ENCODE results near the gene CCDC17.

The CCDC17 gene

GRCh38 chr1:45623972-45624371, at the start of gene CCDC17:
Gene CCDC17, minus strand, starts transcription at chr1:45624054. Its CDS starts 145 bp downstream, at chr1:45623909.
- DNase-seq = no peak

DNA sequence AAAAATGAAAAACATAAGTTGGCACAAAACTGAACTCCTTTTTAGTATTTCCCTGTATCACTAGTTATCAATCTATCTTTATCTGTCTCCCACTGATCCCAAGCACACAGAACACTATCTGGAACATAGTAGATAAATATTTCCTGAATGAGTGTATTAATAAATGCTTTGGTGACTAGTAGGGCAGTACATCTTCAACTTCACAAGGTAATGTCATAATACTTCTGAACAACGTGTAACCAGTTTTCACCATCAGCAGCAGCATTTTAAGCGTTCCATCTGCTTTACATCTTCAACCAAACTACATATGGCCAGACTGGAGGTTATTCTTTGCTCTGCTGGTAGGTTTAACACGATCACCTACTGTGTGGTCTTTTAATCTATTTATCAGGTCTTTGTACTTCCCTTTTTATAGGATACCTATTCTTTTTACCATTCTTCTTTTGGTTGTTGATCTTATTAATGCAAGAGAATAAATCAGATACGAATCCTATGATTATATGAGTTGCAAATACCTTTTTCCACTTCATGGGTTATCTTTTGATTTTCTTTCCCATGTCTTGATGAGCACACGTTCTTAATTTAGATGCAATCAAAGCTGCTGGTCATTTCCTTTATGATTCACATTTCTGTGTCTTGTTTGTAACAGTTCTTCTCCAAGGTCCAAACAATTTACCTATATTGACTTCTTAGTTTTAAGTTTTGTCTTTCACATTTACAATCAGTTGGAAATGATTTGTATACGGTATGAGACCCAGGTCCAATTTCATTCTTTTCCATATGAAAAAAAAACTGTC, 46.2 kb upstream of the CCDC17 start:
- DNase-seq = no peak

- no peak for DNase-seq
These were observed 45.5 kb upstream of the CCDC17 start for GRCh38 chr1:45669379-45669778.

DNA sequence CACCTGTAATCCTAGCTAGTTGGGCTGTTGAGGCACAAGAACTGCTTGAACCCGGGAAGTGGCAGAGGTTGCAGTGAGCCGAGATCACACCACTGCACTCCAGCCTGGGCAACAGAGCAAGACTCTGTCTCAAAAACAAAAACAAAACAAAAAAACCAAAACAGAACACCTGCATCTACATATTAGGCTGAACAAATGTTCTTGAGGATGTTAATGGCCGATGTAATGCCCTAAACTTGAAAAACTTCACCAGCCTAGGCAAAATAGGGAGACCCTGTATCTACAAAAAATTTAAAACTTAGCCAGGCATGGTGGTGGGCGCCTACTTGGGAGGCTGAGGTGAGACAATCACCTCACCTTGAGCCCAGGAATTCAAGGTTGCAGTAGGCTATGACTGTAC, 44.7 kb upstream of the CCDC17 start:
- DNase-seq = no peak

GRCh38 chr1:45667321-45668111, 43.7 kb upstream of the CCDC17 start:
- no peak for DNase-seq

GRCh38 chr1:45666836-45667235, 43.0 kb upstream of the CCDC17 start:
- DNase-seq = no peak

DNA sequence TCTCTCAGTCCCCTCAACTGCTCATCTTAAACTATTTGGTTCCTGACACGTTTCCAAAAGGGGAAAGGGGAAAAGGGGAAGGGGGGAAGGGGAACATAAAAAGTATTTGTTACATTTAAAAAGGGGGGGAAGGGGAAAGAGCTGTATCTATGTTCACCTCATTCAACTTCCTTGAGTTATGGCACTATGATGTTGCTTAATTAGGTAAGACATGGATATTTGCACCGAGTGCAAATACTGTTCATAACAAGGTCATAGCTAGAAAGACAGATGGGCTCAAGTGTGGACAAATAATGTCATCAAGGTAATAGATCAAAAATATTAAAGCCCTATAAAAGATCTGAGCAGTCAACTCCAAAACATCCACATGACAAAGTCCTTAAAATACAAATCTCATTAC, 36.5 kb upstream of the CCDC17 start:
- DNase-seq = no peak

- no peak for DNase-seq
These were observed 35.4 kb upstream of the CCDC17 start for GRCh38 chr1:45659222-45659621.

- no peak for DNase-seq
These were observed 34.3 kb upstream of the CCDC17 start for GRCh38 chr1:45658171-45658570.

DNA sequence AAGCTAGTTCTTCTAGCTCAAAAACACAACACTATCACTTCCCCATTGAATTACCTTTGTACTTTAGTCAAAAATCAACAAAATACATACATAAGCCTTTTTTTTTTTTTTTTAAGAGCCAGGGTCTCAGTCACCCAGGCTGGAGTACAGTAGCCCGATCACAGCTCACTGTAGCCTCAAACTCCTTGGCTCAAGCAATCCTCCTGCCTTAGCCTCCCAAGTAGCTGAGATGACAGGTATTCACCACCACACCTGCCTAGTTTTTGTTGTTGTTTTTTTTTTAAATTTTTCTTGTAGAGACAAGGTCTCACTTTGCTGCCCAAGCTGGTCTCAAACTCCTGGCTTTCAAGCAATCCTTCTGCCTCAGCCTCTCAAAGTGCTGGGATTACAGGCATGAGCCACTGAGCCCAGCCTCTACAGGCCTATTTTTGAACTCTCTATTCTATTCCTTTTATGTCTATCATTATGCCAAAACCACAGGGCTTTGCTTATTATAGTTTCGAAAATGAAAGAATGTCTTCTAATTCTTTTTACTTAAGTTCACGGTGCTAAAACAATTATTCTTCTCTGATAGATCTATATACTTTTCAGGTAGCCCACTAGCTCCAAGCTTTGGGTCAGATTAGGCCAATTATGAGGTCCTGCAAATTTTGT, 32.8 kb upstream of the CCDC17 start:
- no peak for DNase-seq

DNA sequence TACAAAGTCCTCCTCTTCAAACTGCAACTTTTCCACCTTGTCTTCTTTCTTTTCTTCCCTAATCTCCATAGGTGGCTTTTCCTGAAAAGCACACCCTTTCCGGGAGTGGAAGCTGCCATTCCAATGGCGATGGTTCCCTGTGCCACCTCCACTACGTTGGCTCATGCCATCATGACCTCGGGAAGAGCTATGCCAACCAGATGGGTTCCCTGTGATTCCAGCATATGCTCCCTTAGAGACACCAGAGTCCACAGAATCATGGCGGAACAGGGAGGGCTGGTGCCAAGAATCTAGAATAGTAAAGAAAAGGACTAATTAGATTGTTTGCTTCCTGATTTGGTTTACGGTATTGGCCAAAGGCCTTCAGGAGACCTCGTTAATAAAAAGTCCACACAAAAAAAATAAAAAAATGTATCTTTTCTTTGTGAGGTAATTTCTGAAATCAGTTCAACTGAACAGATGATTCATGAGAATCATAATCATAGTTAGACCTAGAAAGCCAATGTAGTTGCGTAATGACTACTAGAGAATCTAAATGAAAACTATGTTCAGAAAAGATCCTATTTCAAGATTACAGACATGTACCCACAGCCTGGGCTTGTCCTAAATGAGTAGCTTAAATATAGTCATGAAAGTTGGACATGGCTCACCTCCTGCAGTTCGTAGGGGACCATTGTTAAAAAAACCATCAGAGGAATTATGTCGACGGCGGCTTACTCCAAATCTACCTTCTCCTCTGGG, 30.9 kb upstream of the CCDC17 start:
- no peak for DNase-seq

- DNase-seq = no peak
These were observed 23.6 kb upstream of the CCDC17 start for GRCh38 chr1:45647248-45648021.

DNA sequence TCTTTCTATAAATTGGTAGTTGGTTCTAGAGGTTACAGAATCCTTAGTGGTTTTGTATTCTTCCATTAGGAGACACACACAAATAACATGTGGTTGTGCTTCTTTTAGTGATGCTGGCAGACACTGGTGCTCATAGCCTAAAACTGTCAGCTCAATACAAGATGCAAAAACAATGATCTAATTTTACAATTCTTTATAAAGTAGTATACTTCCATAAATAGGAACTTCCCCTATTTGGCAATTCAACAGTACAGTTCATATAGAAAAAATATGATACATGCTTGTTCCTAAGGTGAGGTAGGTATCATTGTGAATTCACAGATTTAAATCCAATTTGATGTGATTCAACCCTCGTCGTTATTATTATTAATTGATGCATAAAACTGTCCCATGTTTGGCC, 20.8 kb upstream of the CCDC17 start:
- no peak for DNase-seq

DNA sequence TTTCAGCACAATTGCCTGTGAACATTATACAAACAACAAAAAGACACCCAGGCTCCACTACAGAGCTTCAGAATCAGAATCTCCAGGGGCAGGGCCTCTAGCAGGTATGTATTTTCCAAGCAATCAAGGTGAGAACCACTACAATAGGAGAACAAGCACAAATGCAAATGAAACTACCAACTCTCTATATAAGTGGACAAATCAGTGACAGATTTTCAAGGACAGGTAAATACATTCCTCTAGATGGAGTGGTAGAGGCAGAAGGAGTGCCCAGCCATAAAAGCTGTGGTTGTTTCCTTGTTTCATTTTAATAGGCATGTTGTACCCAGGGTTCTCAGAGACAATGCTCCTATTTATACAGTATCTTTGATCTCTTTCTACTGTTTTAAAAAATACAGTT, 20.1 kb upstream of the CCDC17 start:
- no peak for DNase-seq

DNA sequence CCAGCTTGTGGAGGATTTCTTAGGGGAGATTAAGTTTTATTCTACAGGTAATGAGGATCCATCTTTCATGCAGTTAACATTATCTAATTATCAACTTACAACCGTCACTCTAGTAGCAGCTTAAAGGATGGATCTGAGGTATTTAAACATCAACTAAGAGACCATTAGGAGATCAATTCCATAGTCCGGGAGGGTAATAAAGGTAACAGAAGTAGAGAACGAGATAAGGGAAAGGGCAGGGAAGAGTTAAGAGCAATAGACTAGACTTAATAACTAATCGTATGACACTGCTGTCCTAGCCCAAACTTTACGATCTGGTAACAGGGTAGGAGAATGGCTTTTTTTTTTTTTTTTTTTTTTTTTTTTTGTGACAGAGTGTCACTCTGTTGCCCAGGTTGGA, 19.5 kb upstream of the CCDC17 start:
- DNase-seq = no peak

- DNase-seq = no peak
These were observed 16.4 kb upstream of the CCDC17 start for GRCh38 chr1:45640293-45640692.

DNA sequence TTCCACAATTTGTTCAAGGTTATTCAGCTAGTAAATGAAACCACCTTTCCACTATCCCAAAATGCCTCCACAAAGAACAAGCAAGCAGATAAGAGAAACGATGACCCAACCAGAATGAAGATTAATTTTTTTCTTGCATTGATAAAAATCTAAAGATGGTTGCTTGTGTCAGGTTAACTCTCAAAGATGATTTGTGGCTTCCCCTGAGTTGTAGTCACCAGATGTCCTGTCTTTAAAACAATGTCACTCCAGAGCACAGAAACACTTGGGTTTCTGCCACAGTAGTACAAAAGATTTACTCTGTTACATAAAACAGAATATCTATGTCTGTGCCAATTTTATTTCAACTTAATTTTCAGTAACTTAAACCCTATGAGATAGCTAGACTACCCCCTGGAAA, 11.4 kb upstream of the CCDC17 start:
- DNase-seq = no peak

GRCh38 chr1:45630429-45630828, 6.6 kb upstream of the CCDC17 start:
- DNase-seq = no peak

DNA sequence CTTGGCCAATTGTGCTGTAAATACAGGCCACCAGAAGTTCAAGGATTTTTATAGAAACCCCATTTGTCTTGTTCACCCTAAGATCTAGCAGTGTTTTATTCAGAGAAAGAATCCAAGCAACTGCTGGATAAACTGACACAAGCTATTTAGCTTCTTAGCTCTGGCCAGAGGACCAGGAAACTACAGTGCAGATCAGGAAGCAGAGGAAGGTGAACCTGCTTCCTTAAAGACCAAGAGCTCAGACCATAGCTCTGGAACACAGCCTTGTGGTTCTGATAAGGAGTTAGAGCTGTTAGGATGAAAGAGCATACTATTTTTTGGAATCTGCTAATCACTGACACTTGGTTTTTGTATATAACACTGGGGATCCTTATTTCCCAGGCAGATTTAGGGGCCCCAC, 5.2 kb upstream of the CCDC17 start:
- no peak for DNase-seq

DNA sequence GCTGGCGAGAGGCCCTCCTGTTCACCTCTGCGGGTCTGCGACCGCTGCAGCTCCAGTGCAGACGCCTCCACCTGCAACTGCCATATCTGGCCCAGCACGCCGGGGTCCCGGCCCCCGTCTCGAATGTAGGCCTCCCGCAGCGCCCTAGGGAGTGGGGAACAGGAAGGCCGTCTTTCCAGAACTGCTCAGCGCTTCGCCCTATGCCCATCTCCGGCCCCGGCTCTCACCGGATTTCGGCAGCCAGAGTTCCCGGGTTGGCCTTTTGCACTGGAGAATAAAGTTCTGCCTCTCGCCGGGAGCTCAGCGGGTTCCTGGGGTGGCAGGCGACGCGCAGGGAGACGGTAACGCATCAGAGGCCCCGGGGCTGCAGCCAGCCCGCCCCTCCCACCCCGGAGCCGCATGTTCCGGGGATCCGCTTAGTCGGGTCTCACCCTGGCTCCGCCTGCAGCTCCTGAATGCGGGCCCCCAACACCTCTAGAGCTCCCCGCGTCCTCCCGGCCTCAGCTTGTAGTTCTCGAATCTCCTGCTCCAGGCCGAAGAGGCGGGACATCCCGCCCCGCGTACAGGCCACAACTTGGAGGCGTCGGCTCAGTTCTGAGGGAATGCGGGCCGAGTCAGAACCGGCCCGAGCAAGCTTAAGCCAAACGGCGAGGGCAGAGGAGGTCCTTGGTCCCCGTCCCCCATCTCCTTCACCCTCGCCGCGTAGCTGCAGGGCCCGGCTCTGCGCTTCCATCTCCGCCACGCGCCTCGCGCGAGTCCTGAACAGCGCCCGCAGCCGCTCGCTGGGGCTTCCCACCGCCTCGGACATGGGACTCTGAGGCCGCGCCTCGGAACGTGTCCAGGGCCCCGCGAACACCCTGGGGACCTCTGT, 1.1 kb downstream of the CCDC17 start:
- no peak for DNase-seq

- DNase-seq = no peak
These were observed 1.8 kb downstream of the CCDC17 start for GRCh38 chr1:45621895-45622523.
